H1 (cell line): ENCODE results near the gene ZNF358. TPM values are rescaled to one million over a fixed set of nuclear protein-coding genes. Genes with fewer than 3 reads are reported as not detected.

ENCODE experiments used
- CTCF ChIA-PET: fragments of 300-600 bp; sonication (Branson Sonifier 250); formaldehyde crosslinking; loops from one replicate; lab custom pipeline; 2021; ENCODE audit not compliant: partially characterized antibody; lab: Charles Lee
- POLR2A ChIA-PET: fragments of 300-600 bp; sonication (Branson Sonifier 250); formaldehyde crosslinking; loops from one replicate; lab custom pipeline; 2021; ENCODE audit warnings: inconsistent platforms; ENCODE audit not compliant: partially characterized antibody; lab: Charles Lee
- DNase-seq, 2 experiments: peaks; one replicate each; pipeline versions ENCODE4 v3.0.0 to v3.0.0-alpha.2; 2010 to 2022; ENCODE audit warnings: low spot score in 2 of 2, low read depth in 1 of 2, mixed read lengths in 1 of 2
- FAIRE-seq: peaks from 2 replicates; lab custom pipeline; 2011; peaks lifted over from hg19 to GRCh38; lab: Jason Lieb, UNC
- H2AFZ ChIP-seq: 2 replicates; pipeline ENCODE4 v1.8.1; 2012; ENCODE audit warnings: low read length, inconsistent platforms
- H2AK5ac ChIP-seq: 2 replicates; pipeline ENCODE4 v1.6.1; 2013; ENCODE audit warnings: low read depth, low read length
- H2BK120ac ChIP-seq: replicated peaks from 2 replicates; pipeline ENCODE3; 2013; ENCODE audit warnings: low read depth, low read length, inconsistent platforms
- H2BK12ac ChIP-seq: 2 replicates; pipeline ENCODE4 v1.6.1; 2013; ENCODE audit warnings: low read depth, low read length
- H2BK15ac ChIP-seq: 2 replicates; pipeline ENCODE4 v1.6.1; 2013; ENCODE audit warnings: low read length
- H2BK20ac ChIP-seq: 2 replicates; pipeline ENCODE4 v1.6.1; 2013; ENCODE audit warnings: low read length
- H2BK5ac ChIP-seq: 2 replicates; pipeline ENCODE4 v1.6.1; 2013; ENCODE audit warnings: low read depth, low read length
- H3K14ac ChIP-seq: 2 replicates; pipeline ENCODE4 v1.6.1; 2013; ENCODE audit warnings: inconsistent platforms; ENCODE audit not compliant: insufficient read length
- H3K18ac ChIP-seq: 2 replicates; pipeline ENCODE4 v1.6.1; 2013; ENCODE audit warnings: low read length; ENCODE audit errors: extremely low read depth
- H3K23ac ChIP-seq: 2 replicates; pipeline ENCODE4 v1.6.1; 2013; ENCODE audit warnings: inconsistent platforms; ENCODE audit not compliant: insufficient read length
- H3K23me2 ChIP-seq: 2 replicates; pipeline ENCODE4 v1.6.1; 2013; ENCODE audit warnings: low read depth, low read length
- H3K27ac ChIP-seq: 2 replicates; pipeline ENCODE4 v1.6.1; 2011; ENCODE audit warnings: low read depth, low read length, inconsistent platforms
- H3K27me3 ChIP-seq, 4 experiments: replicated peaks in 1 of 4; 1 replicate in 1 of 4; 2 replicates in 3 of 4; pipeline versions ENCODE4 v1.6.1 to v1.8.1; 2011 to 2013; ENCODE audit warnings: low read length in 3 of 4, mild to moderate bottlenecking in 3 of 4, inconsistent platforms in 2 of 4, mixed read lengths in 2 of 4, moderate library complexity in 1 of 4; ENCODE audit not compliant: control insufficient read depth in 3 of 4, insufficient read depth in 3 of 4; ENCODE audit errors: extremely low read depth in 1 of 4
- H3K36me3 ChIP-seq, 4 experiments: 2 replicates each; pipeline versions ENCODE4 v1.6.1 to v1.8.1; 2011 to 2013; ENCODE audit warnings: mild to moderate bottlenecking in 4 of 4, low read length in 3 of 4, moderate library complexity in 2 of 4, control low read depth in 1 of 4, inconsistent platforms in 1 of 4; ENCODE audit not compliant: insufficient read depth in 4 of 4, control insufficient read depth in 2 of 4
- H3K4ac ChIP-seq: replicated peaks from 2 replicates; pipeline ENCODE3; 2013; ENCODE audit warnings: low read length, low read depth, mixed read lengths, inconsistent platforms; ENCODE audit not compliant: insufficient read length
- H3K4me1 ChIP-seq, 4 experiments: replicated peaks in 1 of 4; 1 replicate in 1 of 4; 2 replicates in 3 of 4; pipeline versions ENCODE4 v1.6.1 to v1.8.1; 2011 to 2013; ENCODE audit warnings: low read length in 3 of 4, inconsistent platforms in 2 of 4, mixed read lengths in 1 of 4; ENCODE audit not compliant: insufficient read depth in 4 of 4, control insufficient read depth in 3 of 4
- H3K4me2 ChIP-seq, 2 experiments: 2 replicates each; pipeline versions ENCODE4 v1.6.1 to v1.8.1; 2011 to 2013; ENCODE audit warnings: low read depth in 2 of 2, low read length in 2 of 2, control low read depth in 1 of 2, inconsistent platforms in 1 of 2, mild to moderate bottlenecking in 1 of 2; ENCODE audit not compliant: insufficient read depth in 1 of 2
- H3K4me3 ChIP-seq, 4 experiments: fragments of 200-600, 300-600 bp in 1 of 4; sonication (generic), shearing (Covaris generic), sonication (Bioruptor Twin) in 1 of 4; 2 replicates each; pipeline versions ENCODE4 v1.5.1 to v1.8.1; 2011 to 2016; ENCODE audit warnings: low read length in 4 of 4, low read depth in 3 of 4, control low read depth in 2 of 4, inconsistent platforms in 2 of 4, mild to moderate bottlenecking in 2 of 4, mixed read lengths in 1 of 4, moderate library complexity in 1 of 4; ENCODE audit not compliant: insufficient read depth in 2 of 4; ENCODE audit errors: extremely low read depth in 1 of 4
- H3K56ac ChIP-seq: replicated peaks from 2 replicates; pipeline ENCODE3; 2013; ENCODE audit warnings: low read depth, mild to moderate bottlenecking, mixed read lengths, low read length, inconsistent platforms; ENCODE audit not compliant: insufficient read length
- H3K79me1 ChIP-seq: 2 replicates; pipeline ENCODE4 v1.6.1; 2013; ENCODE audit warnings: low read depth, low read length, control low read depth
- H3K79me2 ChIP-seq, 2 experiments: 2 replicates each; pipeline versions ENCODE4 v1.6.1 to v1.8.1; 2012 to 2013; ENCODE audit warnings: low read length in 2 of 2, mild to moderate bottlenecking in 2 of 2, inconsistent platforms in 1 of 2; ENCODE audit not compliant: insufficient read depth in 2 of 2, control insufficient read depth in 1 of 2
- H3K9ac ChIP-seq, 4 experiments: replicated peaks in 1 of 4; 1 replicate in 1 of 4; 2 replicates in 3 of 4; pipeline versions ENCODE4 v1.6.1 to v1.8.1; 2011 to 2013; ENCODE audit warnings: low read depth in 3 of 4, low read length in 3 of 4, control low read depth in 2 of 4, mild to moderate bottlenecking in 2 of 4, moderate library complexity in 2 of 4, inconsistent platforms in 1 of 4; ENCODE audit errors: extremely low read depth in 1 of 4
- H3K9me3 ChIP-seq, 2 experiments: 2 replicates each; pipeline versions ENCODE4 v1.6.1 to v1.8.1; 2012 to 2013; ENCODE audit warnings: mild to moderate bottlenecking in 2 of 2, moderate library complexity in 2 of 2, control low read depth in 1 of 2, inconsistent platforms in 1 of 2, low read depth in 1 of 2, low read length in 1 of 2, mixed read lengths in 1 of 2; ENCODE audit not compliant: insufficient read depth in 2 of 2
- H4K20me1 ChIP-seq, 2 experiments: replicated peaks in 1 of 2; 2 replicates each; pipeline versions ENCODE3 to v1.8.1; 2011 to 2013; ENCODE audit warnings: inconsistent platforms in 2 of 2, low read length in 2 of 2, mild to moderate bottlenecking in 1 of 2; ENCODE audit not compliant: insufficient read depth in 2 of 2, control insufficient read depth in 1 of 2
- H4K5ac ChIP-seq: 2 replicates; pipeline ENCODE4 v1.6.1; 2013; ENCODE audit warnings: low read length, low read depth, mixed read lengths, inconsistent platforms; ENCODE audit not compliant: insufficient read length
- H4K8ac ChIP-seq: 2 replicates; pipeline ENCODE4 v1.8.0; 2013; ENCODE audit warnings: mild to moderate bottlenecking, moderate library complexity, low read length, inconsistent platforms; ENCODE audit not compliant: insufficient read depth; ENCODE audit errors: extremely low read depth
- H4K91ac ChIP-seq: replicated peaks from 2 replicates; pipeline ENCODE3; 2013; ENCODE audit warnings: low read length, mixed read lengths, inconsistent platforms; ENCODE audit not compliant: insufficient read length
- CBX5 ChIP-seq: fragments of 300-800, 300-1000 bp; sonication (generic); IDR thresholded peaks from 2 replicates; pipeline ENCODE4 v1.7.1; 2016; ENCODE audit warnings: antibody characterized with exemption, low read length, low read depth
- CHD2 ChIP-seq: IDR thresholded peaks from 2 replicates; pipeline ENCODE4 v1.6.1; 2012; ENCODE audit warnings: low read length, improper control_type of control experiment
- CREB1 ChIP-seq: IDR thresholded peaks from 2 replicates; pipeline ENCODE4 v1.6.1; 2012; ENCODE audit warnings: inconsistent platforms
- GABPA ChIP-seq: IDR thresholded peaks from 2 replicates; pipeline ENCODE4 v1.6.1; 2011; ENCODE audit warnings: mild to moderate bottlenecking, low read length, moderate library complexity, borderline replicate concordance; ENCODE audit not compliant: insufficient read depth
- HDAC6 ChIP-seq: IDR thresholded peaks from one replicate; pipeline ENCODE4 v1.7.1; 2012; ENCODE audit warnings: low read depth, mild to moderate bottlenecking, inconsistent platforms, low read length, moderate library complexity
- JUN ChIP-seq: IDR thresholded peaks from 2 replicates; pipeline ENCODE4 v1.6.1; 2011; ENCODE audit warnings: low read depth, mild to moderate bottlenecking, improper control_type of control experiment, low read length
- KDM4A ChIP-seq: IDR thresholded peaks from one replicate; pipeline ENCODE4 v1.7.1; 2012; ENCODE audit warnings: low read depth, mild to moderate bottlenecking, moderate library complexity, low read length, inconsistent platforms; ENCODE audit not compliant: severe bottlenecking
- NANOG ChIP-seq: IDR thresholded peaks from 2 replicates; pipeline ENCODE4 v1.6.1; 2011; ENCODE audit warnings: low read length, low read depth, mild to moderate bottlenecking, inconsistent platforms; ENCODE audit not compliant: insufficient read depth, poor library complexity, severe bottlenecking
- SP1 ChIP-seq: IDR thresholded peaks from 2 replicates; pipeline ENCODE4 v1.6.1; 2011; ENCODE audit warnings: low read depth, low read length
- SRF ChIP-seq: IDR thresholded peaks from 2 replicates; pipeline ENCODE4 v1.6.1; 2011; ENCODE audit warnings: mild to moderate bottlenecking, low read depth, low read length, moderate library complexity
- TAF1 ChIP-seq: IDR thresholded peaks from 2 replicates; pipeline ENCODE4 v1.6.1; 2011; ENCODE audit warnings: mild to moderate bottlenecking, low read depth, low read length
- WGBS, 2 experiments: shearing (Covaris generic) in 1 of 2; methylation state at CpG; one replicate each; pipeline versions ENCODE4 v1.1.6 to v1.1.7; 2013 to 2015; ENCODE audit warnings: low lambda C conversion rate in 2 of 2, mixed read lengths in 2 of 2, inconsistent platforms in 1 of 2, low coverage in 1 of 2, missing lambda C conversion rate in 1 of 2; ENCODE audit not compliant: insufficient replicate concordance in 2 of 2, insufficient coverage in 1 of 2, insufficient read length in 1 of 2; ENCODE audit errors: extremely low coverage in 1 of 2, missing lambda C conversion rate in 1 of 2; 5-methylcytosine and 5-hydroxymethylcytosine counted together
- polyA plus RNA-seq, 7 experiments: library from polyadenylated mRNA; depleted of rRNA in 3 of 7; stranded (reverse) in 5 of 7; unstranded in 2 of 7; fragments of >200 nt in 5 of 7; fragments of 200-250 nt in 2 of 7; gene quantifications; 1 replicate in 5 of 7; 2 replicates in 1 of 7; 4 replicates in 1 of 7; pipeline versions ENCODE4 v1.2.1 to v1.2.3, GENCODE V29; 2011 to 2013; ENCODE audit warnings: missing spikeins in 2 of 7, mixed read lengths in 2 of 7
- total RNA-seq: library from RNA; stranded (reverse); fragmentation: NEBNext Ultra II Directional; extraction: Animal tissue kit (Norgen Biotek cat#: 25700); gene quantifications from 2 replicates; pipeline ENCODE4 v1.2.1, GENCODE V29; 2021
- TF ChIP-seq, protein P1 (sequence below): IDR thresholded peaks from 2 replicates; pipeline ENCODE4 v1.6.1; 2011; ENCODE audit warnings: low read length, improper control_type of control experiment

The ZNF358 gene
- total and polyA plus RNA-seq, 2 of the 8 experiments (the other 6 are each of a cell fraction or from before 2014, with no cell fraction given), result 40.0 to 60.3 TPM

DNA sequence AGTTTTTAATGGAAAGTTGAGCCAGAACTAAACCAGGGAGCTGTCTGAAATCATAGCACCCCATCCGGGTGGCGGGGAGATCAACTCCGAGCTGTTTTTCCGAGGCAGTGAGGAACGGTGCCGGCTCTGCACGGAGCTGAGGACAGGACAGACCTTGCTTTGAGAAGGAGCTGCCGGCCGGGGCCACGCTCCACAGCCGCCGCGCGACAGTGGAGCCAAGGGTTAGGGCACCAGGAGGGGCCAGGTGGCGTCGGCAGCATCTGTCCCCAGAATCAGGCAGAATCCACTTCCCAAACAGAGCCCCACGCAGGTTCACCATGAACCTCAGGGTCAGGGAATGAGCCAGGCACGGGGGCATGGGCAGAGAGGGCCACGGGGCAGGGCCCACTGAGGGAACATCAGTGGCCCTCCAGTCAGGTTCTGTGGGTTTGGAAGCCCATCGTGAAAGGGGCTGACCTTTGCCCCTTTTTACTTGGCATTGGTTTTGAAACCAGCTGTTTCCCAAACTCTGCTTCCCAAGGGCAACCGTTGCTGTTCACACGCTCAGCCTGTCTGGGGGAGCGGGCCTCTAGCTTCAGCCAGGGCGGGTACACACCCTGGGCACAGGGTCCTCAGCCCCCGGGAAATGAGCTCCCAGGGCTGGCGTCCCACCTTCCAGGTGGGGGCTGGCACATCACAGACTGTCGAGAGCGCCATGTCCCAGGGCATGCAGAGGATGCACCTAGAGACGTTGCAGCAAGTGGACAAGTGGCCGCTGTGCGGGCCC, 45.2 kb upstream of the ZNF358 start:
- no peak overlapping the region for H2AFZ ChIP-seq
- no peak overlapping the region for H3K18ac ChIP-seq
- H3K9me3 ChIP-seq, result no peaks in the 10 kb centered on the region
- H3K27me3 ChIP-seq, result no peaks in the 10 kb centered on the region
- H3K4ac ChIP-seq, result no peak overlapping the region
- H3K36me3 ChIP-seq, result peaks cover 0 to 21% (median 6%) of the 10 kb centered on the region in 4 experiments; a peak in 4 of 8 replicates
- H3K4me3 ChIP-seq, result no peak overlapping the region
- CTCF ChIA-PET, result interaction anchor here (0.7 to 3.2 kb wide), 4 partner anchors 9 to 27 kb away, joined by 3 to 11 read pairs (median 4); a partner anchor contains a TSS
- no peak overlapping the region for H3K23ac ChIP-seq
- no peak overlapping the region for H2BK20ac ChIP-seq
- H3K56ac ChIP-seq, result no peak overlapping the region
- no peak overlapping the region for H2AK5ac ChIP-seq
- peaks cover 0 to 4% of the 10 kb centered on the region in 2 experiments for H4K20me1 ChIP-seq
- H2BK15ac ChIP-seq, result no peak overlapping the region
- H3K4me1 ChIP-seq, result no peaks in the 10 kb centered on the region
- DNase-seq (no peak), FAIRE-seq (no peak)
- H3K27ac ChIP-seq, result no peak overlapping the region
- no peak overlapping the region for H4K8ac ChIP-seq
- no peak overlapping the region for H3K14ac ChIP-seq
- H3K4me2 ChIP-seq, result no peak overlapping the region
- H2BK12ac ChIP-seq, result no peak overlapping the region
- no peak overlapping the region for H2BK120ac ChIP-seq
- H3K79me2 ChIP-seq, result no peaks in the 10 kb centered on the region
- POLR2A ChIA-PET, result interaction anchor here (0.8 to 1.3 kb wide), 2 partner anchors 12 to 30 kb away, joined by 3 read pairs; no protein-coding TSS in a partner anchor
- H3K23me2 ChIP-seq, result no peaks in the 10 kb centered on the region; the same call in 1 of the 2 replicates
- no peaks in the 10 kb centered on the region for H3K79me1 ChIP-seq
- no peak overlapping the region for H3K9ac ChIP-seq
- H4K5ac ChIP-seq, result no peak overlapping the region
- 93% methylated on average over 31 of the region's 31 CpGs; no CpG with 5 or more reads in 1 of the 2 experiments for whole genome bisulfite sequencing, 2 experiments
- no peak overlapping the region for H4K91ac ChIP-seq
- H2BK5ac ChIP-seq, result no peak overlapping the region
- TF ChIP-seq TAF1 (no peak), GABPA (no peak), SP1 (no peak), NANOG (no peak), SRF (no peak), HDAC6 (no peak), CHD2 (no peak), CREB1 (no peak), JUN (no peak), KDM4A (no peak), CBX5 (no peak)
- TF ChIP-seq, protein P1, sequence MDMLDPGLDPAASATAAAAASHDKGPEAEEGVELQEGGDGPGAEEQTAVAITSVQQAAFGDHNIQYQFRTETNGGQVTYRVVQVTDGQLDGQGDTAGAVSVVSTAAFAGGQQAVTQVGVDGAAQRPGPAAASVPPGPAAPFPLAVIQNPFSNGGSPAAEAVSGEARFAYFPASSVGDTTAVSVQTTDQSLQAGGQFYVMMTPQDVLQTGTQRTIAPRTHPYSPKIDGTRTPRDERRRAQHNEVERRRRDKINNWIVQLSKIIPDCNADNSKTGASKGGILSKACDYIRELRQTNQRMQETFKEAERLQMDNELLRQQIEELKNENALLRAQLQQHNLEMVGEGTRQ, result no peak
